Measurements from ENCODE around the gene CDK19. TPM values are rescaled to one million over a fixed set of nuclear protein-coding genes. Genes with fewer than 3 reads are reported as not detected.
"Not testable (repeated sequence)": the region's sequence is repeated elsewhere in the genome, so short reads cannot be mapped to it uniquely, and the experiment has no call there.

The CDK19 gene
- total and polyA plus RNA-seq, 2 of the 4 experiments (the other 2 are of a cell fraction) = 6.0 to 6.8 TPM

- H3K4me3 ChIP-seq (ENCODE audit: insufficient read depth, low read depth, low read length) = no peak overlapping the region
- in situ Hi-C loops (cut with MboI; ENCODE audit: low sequenced_read_pairs) (no loop called here), dilution Hi-C loops (cut with HindIII; ENCODE audit: low sequenced_read_pairs, unreplicated experiment) (no loop called here), intact Hi-C loops (cut with micrococcal nuclease) (no loop called here)
- no TSS peak for BruUV-seq (replicated peaks)
- H2BK120ac ChIP-seq (ENCODE audit: low read depth, low read length) = no peak overlapping the region
- no peak overlapping the region for H3K4me2 ChIP-seq (ENCODE audit: low read depth, low read length)
- no CpG with 5 or more reads among the region's 2 CpGs for WGBS, 2 experiments (ENCODE audit: extremely low coverage in 2 of 2, insufficient read length in 1 of 2)
- TF ChIP-seq MXI1 (IDR thresholded peaks at IDR 0.05; ENCODE audit: borderline replicate concordance, low read depth, low read length) (no peak), MAFK (IDR thresholded peaks at IDR 0.05; ENCODE audit: low read depth, low read length) (no peak), RFX5 (IDR thresholded peaks at IDR 0.05; ENCODE audit: low read depth, low read length) (no peak)
- no peak overlapping the region for H3K9ac ChIP-seq (ENCODE audit: low read depth, low read length)
- H3K56ac ChIP-seq (ENCODE audit: extremely low read depth, insufficient read depth, low read length) = no peak overlapping the region
- no peak overlapping the region for H3K23ac ChIP-seq (ENCODE audit: low read depth, low read length)
- H3K27me3 ChIP-seq (ENCODE audit: control insufficient read depth, insufficient read depth, low read length) = no peaks in the 10 kb centered on the region
- H2AK5ac ChIP-seq (ENCODE audit: low read depth, low read length) = no peak overlapping the region
- no peak overlapping the region for H2BK5ac ChIP-seq (ENCODE audit: low read depth, low read length, poor library complexity, severe bottlenecking)
- no peaks in the 10 kb centered on the region; the same call in 1 of the 2 replicates for H3K9me1 ChIP-seq (ENCODE audit: insufficient read depth, low read length)
- no peak for ATAC-seq (ENCODE audit: low read depth)
- H3K4ac ChIP-seq (ENCODE audit: low read depth, low read length) = no peak overlapping the region
- no peak overlapping the region for H2BK20ac ChIP-seq (ENCODE audit: low read depth, low read length)
- H3K18ac ChIP-seq (ENCODE audit: low read depth, low read length) = no peak overlapping the region
- H3K79me1 ChIP-seq (ENCODE audit: low read depth in 1 of 2, low read length in 2 of 2) = peaks cover 15 to 46% of the 10 kb centered on the region in 2 experiments
- no peak overlapping the region for H4K8ac ChIP-seq (ENCODE audit: low read depth in 2 of 2, low read length in 2 of 2)
- H2BK15ac ChIP-seq (ENCODE audit: low read depth, low read length) = no peak overlapping the region
- no peaks in the 10 kb centered on the region for H3K9me3 ChIP-seq (ENCODE audit: control insufficient read depth, insufficient read depth, low read length)
- no peak overlapping the region for H4K5ac ChIP-seq (ENCODE audit: low read depth, low read length)
- POLR2A ChIA-PET (ENCODE audit: unreplicated experiment) = no interaction called here
- peaks cover 7% of the 10 kb centered on the region; the same call in 1 of the 2 replicates for H4K20me1 ChIP-seq (ENCODE audit: insufficient read depth, low read length)
- no peaks in the 10 kb centered on the region for H3K36me3 ChIP-seq (ENCODE audit: control insufficient read depth, insufficient read depth, low read length)
- no peak overlapping the region for H3K14ac ChIP-seq (replicated peaks; ENCODE audit: low read depth, low read length)
- no peak overlapping the region for H4K91ac ChIP-seq (ENCODE audit: insufficient read depth, low read depth, low read length)
- CTCF ChIA-PET = interaction anchor here (0.9 kb wide), 1 partner anchor 23 kb away, joined by 4 read pairs; no protein-coding TSS in a partner anchor
- no peak overlapping the region for H2AK9ac ChIP-seq (replicated peaks; ENCODE audit: low read depth, low read length, poor library complexity)
- H3K27ac ChIP-seq (ENCODE audit: insufficient read depth, low read length) = no peak overlapping the region
- H3K4me1 ChIP-seq (ENCODE audit: control insufficient read depth, insufficient read depth, low read length) = no peaks in the 10 kb centered on the region; the same call in 1 of the 2 replicates
- H2AFZ ChIP-seq (replicated peaks; ENCODE audit: low read length, poor library complexity) = no peak overlapping the region
- no peak for DNase-seq
Measured at GRCh38 chr6:110809792-110810191, 5.5 kb downstream of the CDK19 start.

GRCh38 chr6:110802175-110802574, 13.1 kb downstream of the CDK19 start:
- not testable (repeated sequence) for BruUV-seq (replicated peaks); H3K9ac ChIP-seq (ENCODE audit: low read depth, low read length)

More at GRCh38 chr6:110802175-110802574, 13.1 kb downstream of the CDK19 start:
- H3K4me2 ChIP-seq (ENCODE audit: low read depth, low read length); H2BK120ac ChIP-seq (ENCODE audit: low read depth, low read length); H3K27ac ChIP-seq (ENCODE audit: insufficient read depth, low read length); H4K20me1 ChIP-seq (ENCODE audit: insufficient read depth, low read length); H3K4ac ChIP-seq (ENCODE audit: low read depth, low read length); H4K8ac ChIP-seq (ENCODE audit: low read depth in 2 of 2, low read length in 2 of 2); ATAC-seq (ENCODE audit: low read depth); H3K4me3 ChIP-seq (ENCODE audit: insufficient read depth, low read depth, low read length); H3K4me1 ChIP-seq (ENCODE audit: control insufficient read depth, insufficient read depth, low read length); H3K56ac ChIP-seq (ENCODE audit: extremely low read depth, insufficient read depth, low read length); POLR2A ChIA-PET (ENCODE audit: unreplicated experiment); intact Hi-C loops (cut with micrococcal nuclease); H3K14ac ChIP-seq (replicated peaks; ENCODE audit: low read depth, low read length); CTCF ChIA-PET; H3K18ac ChIP-seq (ENCODE audit: low read depth, low read length); H3K36me3 ChIP-seq (ENCODE audit: control insufficient read depth, insufficient read depth, low read length); H3K27me3 ChIP-seq (ENCODE audit: control insufficient read depth, insufficient read depth, low read length); H2AFZ ChIP-seq (replicated peaks; ENCODE audit: low read length, poor library complexity); H3K9me1 ChIP-seq (ENCODE audit: insufficient read depth, low read length); H3K23ac ChIP-seq (ENCODE audit: low read depth, low read length); DNase-seq; H4K5ac ChIP-seq (ENCODE audit: low read depth, low read length); H2BK15ac ChIP-seq (ENCODE audit: low read depth, low read length); H2BK20ac ChIP-seq (ENCODE audit: low read depth, low read length); H3K9me3 ChIP-seq (ENCODE audit: control insufficient read depth, insufficient read depth, low read length); H2AK5ac ChIP-seq (ENCODE audit: low read depth, low read length); in situ Hi-C loops (cut with MboI; ENCODE audit: low sequenced_read_pairs); H2AK9ac ChIP-seq (replicated peaks; ENCODE audit: low read depth, low read length, poor library complexity); dilution Hi-C loops (cut with HindIII; ENCODE audit: low sequenced_read_pairs, unreplicated experiment); H4K91ac ChIP-seq (ENCODE audit: insufficient read depth, low read depth, low read length); H2BK5ac ChIP-seq (ENCODE audit: low read depth, low read length, poor library complexity, severe bottlenecking): not testable (repeated sequence)
- no CpG with 5 or more reads among the region's 3 CpGs for WGBS, 2 experiments (ENCODE audit: extremely low coverage in 2 of 2, insufficient read length in 1 of 2)
- peaks cover 25 to 39% of the 10 kb centered on the region in 2 experiments for H3K79me1 ChIP-seq (ENCODE audit: low read depth in 1 of 2, low read length in 2 of 2)

All from IMR-90 (cell line).